ENCODE data around the gene PECR.

Gene PECR

DNA sequence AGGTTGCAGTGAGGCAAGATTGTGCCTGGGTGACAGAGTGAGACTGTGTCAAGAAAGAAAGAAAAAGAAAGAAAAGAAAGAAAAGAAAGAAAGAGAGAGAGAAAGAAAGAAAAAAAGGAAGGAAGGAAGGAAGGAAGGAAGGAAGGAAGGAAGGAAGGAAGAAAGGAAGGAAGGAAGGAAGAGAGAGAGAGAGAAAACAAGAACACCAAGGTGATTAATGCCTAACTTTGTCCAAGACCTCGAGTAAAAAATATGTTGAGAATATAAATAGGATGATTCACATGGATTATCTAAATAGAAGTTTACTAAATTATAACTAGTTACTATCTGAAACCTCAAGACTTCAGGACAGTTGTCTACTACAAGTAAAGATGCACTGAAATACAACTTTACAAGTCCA lies 7.2 kb downstream of the PECR start:
- no peaks in the 10 kb centered on the region for H3K27me3 ChIP-seq (ENCODE audit: insufficient read depth, low read depth, severe bottlenecking)
- DNase-seq, result no peak
- TF ChIP-seq, protein P1, sequence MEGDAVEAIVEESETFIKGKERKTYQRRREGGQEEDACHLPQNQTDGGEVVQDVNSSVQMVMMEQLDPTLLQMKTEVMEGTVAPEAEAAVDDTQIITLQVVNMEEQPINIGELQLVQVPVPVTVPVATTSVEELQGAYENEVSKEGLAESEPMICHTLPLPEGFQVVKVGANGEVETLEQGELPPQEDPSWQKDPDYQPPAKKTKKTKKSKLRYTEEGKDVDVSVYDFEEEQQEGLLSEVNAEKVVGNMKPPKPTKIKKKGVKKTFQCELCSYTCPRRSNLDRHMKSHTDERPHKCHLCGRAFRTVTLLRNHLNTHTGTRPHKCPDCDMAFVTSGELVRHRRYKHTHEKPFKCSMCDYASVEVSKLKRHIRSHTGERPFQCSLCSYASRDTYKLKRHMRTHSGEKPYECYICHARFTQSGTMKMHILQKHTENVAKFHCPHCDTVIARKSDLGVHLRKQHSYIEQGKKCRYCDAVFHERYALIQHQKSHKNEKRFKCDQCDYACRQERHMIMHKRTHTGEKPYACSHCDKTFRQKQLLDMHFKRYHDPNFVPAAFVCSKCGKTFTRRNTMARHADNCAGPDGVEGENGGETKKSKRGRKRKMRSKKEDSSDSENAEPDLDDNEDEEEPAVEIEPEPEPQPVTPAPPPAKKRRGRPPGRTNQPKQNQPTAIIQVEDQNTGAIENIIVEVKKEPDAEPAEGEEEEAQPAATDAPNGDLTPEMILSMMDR (IDR thresholded peaks at IDR 0.05; ENCODE audit: low read depth, low read length), result no peak
- no peaks in the 10 kb centered on the region for H3K9me3 ChIP-seq (ENCODE audit: severe bottlenecking)
- no peak overlapping the region for H3K4me3 ChIP-seq (ENCODE audit: low read depth, low read length)
- no peak overlapping the region for H3K27ac ChIP-seq
- H3K36me3 ChIP-seq, result peaks cover 8% of the 10 kb centered on the region; the same call in 1 of the 2 replicates

DNA sequence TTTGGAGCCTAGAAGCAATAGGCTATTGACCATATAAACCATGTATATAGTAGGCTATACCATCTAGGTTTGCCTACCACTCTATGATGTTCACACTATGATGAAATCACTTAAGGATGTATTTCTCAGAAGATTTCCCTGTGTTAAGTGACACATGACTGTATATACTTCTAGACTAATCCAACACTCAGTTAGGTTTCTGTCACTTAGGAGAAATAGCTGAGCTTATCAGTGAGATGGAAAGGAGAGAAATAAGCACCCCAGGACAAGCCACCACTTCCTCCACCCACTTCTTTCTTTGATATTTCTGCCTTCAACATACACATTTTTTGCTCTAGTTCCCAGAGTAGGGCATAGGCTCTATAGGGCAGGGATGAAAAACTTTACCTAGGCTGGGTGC lies 7.8 kb downstream of the PECR start:
- Histone ChIP-seq H3K27me3 (ENCODE audit: insufficient read depth, low read depth, severe bottlenecking) (no peaks in the 10 kb centered on the region), H3K9me3 (ENCODE audit: severe bottlenecking) (no peaks in the 10 kb centered on the region)
- no peak for DNase-seq

DNA sequence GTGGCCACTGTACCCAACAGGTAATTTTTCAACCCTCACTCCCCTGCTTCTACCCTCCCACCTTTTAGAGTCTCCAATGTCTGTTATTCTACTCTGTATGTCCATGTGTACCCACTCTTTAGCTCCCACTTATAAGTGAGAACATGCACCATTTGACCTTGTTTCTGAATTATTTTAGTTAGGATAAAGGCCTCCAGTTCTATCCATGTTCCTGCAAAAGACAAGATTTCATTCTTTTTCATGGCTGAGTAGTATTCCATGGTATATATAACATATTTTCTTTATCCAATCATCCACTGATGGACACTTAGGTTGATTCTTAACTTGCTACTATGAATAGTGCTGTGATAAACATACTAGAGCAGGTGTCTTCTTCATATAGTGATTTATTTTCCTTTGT lies 9.1 kb downstream of the PECR start:
- TF ChIP-seq, protein P1 (IDR thresholded peaks at IDR 0.05; ENCODE audit: low read depth, low read length), result no peak
- Histone ChIP-seq H3K36me3 (peaks cover 8% of the 10 kb centered on the region; the same call in 1 of the 2 replicates), H3K27me3 (ENCODE audit: insufficient read depth, low read depth, severe bottlenecking) (no peaks in the 10 kb centered on the region), H3K4me3 (ENCODE audit: low read depth, low read length) (no peak overlapping the region), H3K9me3 (ENCODE audit: severe bottlenecking) (no peaks in the 10 kb centered on the region), H3K27ac (no peak overlapping the region)
- no peak for DNase-seq

More for the DNA sequence above, 7.8 kb downstream of the PECR start:
- Histone ChIP-seq H3K27ac (no peak overlapping the region), H3K4me3 (ENCODE audit: low read depth, low read length) (no peak overlapping the region), H3K36me3 (peaks cover 8% of the 10 kb centered on the region; the same call in 1 of the 2 replicates)
- TF ChIP-seq, protein P1 (IDR thresholded peaks at IDR 0.05; ENCODE audit: low read depth, low read length), result no peak

DNA sequence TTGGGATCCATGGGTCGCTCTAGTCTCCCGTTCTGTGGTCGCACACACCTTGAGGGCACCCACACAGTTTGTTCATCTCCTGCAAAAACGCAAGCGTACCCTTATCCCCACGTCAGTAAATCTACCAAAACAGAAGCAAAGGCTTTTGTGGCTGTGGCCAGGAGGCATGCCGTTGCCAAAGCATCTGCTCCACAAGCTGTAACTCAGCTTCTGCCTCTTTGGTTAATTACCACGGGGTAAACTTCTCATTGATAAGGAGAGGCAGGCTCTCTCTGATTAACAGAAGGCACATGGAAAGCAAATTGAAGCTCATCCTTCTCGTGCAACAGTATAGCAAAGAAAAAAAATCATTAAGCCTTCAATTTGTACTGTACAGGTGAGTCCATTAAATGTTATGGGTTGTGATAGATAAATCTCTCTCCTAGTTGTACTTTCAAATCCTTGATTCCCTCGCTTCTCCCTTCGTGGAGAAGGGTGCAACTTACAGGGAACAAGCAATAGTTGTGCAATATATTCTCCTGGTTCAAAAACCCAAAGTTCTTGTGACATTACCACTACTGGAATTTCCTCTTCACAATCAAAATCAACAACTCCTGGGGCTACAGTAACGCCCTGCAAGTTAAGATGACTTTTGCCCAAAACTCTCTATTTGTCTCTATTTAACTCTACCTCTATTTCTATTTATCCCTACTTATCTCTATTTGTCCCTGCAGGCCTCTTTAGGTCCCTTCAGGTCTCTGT lies 10.3 kb downstream of the PECR start:
- no peaks in the 10 kb centered on the region for H3K27me3 ChIP-seq (ENCODE audit: insufficient read depth, low read depth, severe bottlenecking)
- no peak overlapping the region for H3K4me3 ChIP-seq (ENCODE audit: low read depth, low read length)
- no peak for DNase-seq
- no peaks in the 10 kb centered on the region for H3K9me3 ChIP-seq (ENCODE audit: severe bottlenecking)
- TF ChIP-seq, protein P1 (IDR thresholded peaks at IDR 0.05; ENCODE audit: low read depth, low read length), result no peak
- H3K27ac ChIP-seq, result no peak overlapping the region
- peaks cover 7% of the 10 kb centered on the region for H3K36me3 ChIP-seq

DNA sequence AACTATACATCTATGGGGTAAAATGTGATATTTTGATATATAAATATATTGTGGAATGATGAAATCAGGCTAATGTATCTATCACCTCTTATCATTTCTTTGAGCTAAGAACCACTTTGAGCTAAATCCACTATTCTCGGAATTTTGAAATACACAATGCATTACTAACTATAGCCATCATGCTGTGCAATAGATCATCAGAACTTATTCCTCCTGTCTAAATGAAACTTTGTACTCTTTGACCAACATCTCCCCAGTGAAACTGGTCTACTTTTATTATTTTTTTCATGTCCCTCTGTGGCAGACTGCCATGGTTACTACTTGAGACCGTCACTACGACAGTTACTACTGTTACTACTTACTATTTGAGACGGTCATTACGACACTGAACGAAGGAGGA lies 11.4 kb downstream of the PECR start:
- no peak for DNase-seq
- TF ChIP-seq, protein P1 (IDR thresholded peaks at IDR 0.05; ENCODE audit: low read depth, low read length), result no peak
- Histone ChIP-seq H3K27ac (no peak overlapping the region), H3K36me3 (peaks cover 16% of the 10 kb centered on the region), H3K9me3 (ENCODE audit: severe bottlenecking) (no peaks in the 10 kb centered on the region), H3K27me3 (ENCODE audit: insufficient read depth, low read depth, severe bottlenecking) (no peaks in the 10 kb centered on the region), H3K4me3 (ENCODE audit: low read depth, low read length) (no peak overlapping the region)

DNA sequence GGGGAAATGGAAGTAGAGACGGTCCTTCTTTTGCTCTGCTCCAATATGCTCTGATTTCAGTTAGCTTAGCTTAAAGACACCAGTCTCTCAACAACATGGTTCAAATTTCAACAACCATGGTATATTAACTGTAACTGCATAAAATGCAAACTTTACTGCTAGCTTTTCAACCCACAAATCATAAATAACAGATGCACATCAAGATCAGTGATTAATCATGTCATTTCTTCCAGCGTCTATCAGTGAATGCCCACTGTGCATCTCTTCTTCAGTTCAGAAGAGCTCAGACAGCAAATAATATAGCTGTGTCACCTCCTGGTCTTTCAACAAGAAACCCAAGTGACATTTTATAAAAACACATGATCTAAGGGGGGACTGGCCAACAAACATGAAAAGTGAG lies 12.6 kb downstream of the PECR start:
- H3K36me3 ChIP-seq, result peaks cover 28% of the 10 kb centered on the region
- H3K27ac ChIP-seq, result no peak overlapping the region
- TF ChIP-seq, protein P1 (IDR thresholded peaks at IDR 0.05; ENCODE audit: low read depth, low read length), result no peak
- no peak overlapping the region for H3K4me3 ChIP-seq (ENCODE audit: low read depth, low read length)
- H3K9me3 ChIP-seq (ENCODE audit: severe bottlenecking), result no peaks in the 10 kb centered on the region
- DNase-seq, result no peak
- no peaks in the 10 kb centered on the region for H3K27me3 ChIP-seq (ENCODE audit: insufficient read depth, low read depth, severe bottlenecking)

Measured in WERI-Rb-1 (cell line).